ENCODE measurements around the gene ITGA2.

The ITGA2 gene

DNA sequence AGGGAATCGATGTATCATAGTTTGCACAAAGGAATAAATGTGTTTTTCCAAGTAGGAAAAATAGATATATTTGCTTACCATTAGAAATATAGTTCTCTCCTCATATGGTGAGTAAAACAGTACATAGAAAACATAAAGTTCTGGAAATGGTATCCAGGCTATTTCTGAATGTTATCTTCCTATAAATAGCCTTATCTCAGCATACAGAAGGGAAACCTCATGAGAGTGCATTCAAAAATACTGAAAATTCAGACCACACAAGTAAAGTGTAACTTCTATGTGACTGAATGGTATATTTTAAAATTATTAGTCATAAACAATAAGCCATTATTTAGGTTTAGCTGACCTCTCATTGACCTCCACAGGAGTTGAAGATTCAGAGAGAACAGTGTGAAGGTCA lies 76.9 kb downstream of the ITGA2 start:
- no peak for DNase-seq

DNA sequence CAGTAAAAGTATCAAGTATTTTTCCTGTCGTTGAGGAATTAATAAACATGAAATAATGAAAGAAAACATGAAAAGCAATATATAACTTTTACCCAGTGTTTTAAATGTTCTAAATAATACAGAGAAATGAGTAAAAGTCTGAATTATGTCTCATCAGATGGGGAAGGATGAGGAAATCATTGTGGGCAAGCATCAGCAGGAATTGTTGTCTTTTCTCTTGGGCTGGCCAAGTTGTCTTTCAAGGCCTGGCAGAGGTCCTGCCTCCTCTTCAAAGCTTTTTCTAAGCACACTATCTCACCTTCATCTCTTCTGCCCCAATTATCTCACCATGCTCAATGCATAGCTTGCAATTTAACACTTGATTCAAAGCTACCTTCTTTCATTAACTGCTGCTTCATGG lies 78.5 kb downstream of the ITGA2 start:
- no peak for DNase-seq

DNA sequence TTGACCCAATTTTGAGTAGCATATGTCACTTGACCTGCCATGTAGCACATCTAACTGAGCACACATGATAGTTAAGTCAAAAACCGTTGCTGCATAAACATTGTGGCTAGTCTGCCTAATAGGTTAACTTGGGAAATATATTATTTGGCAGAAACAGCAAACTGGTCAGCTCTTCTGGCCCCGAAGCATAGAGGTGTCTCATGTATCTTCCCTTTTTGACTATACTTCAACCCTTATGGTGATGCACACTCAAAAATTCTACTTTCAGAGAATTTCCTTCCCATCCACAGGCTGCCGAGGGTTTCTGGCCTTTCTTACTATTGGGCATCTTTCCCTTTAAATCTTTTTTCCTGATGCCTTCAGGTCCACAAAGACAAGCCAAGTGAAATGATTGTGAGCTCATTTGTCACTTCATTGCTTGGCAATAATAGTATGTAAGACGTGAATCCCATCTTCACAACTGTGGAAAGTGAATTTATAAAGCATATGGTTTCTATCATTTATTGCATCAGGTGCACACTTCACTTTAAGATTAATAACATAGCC lies 79.2 kb downstream of the ITGA2 start:
- DNase-seq, result no peak

DNA sequence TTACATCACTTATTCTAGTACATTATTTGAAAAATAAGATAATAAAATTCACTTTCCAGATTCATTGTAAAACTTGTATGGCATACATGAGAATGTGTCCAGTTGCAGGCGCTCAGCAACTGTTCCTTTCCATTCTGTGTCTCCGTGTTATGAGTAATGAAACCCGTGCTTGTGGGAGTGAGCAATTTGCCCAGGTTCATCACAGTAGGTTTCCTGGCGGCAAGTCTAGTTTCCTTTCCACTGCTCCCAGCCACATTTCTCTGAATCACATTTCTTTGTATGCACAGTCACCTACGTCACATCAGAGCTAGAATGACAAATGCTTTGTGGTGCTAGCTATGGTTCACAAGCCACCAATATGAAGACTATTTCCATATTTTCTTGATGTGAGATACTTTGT lies 80.5 kb downstream of the ITGA2 start:
- no peak for DNase-seq

DNA sequence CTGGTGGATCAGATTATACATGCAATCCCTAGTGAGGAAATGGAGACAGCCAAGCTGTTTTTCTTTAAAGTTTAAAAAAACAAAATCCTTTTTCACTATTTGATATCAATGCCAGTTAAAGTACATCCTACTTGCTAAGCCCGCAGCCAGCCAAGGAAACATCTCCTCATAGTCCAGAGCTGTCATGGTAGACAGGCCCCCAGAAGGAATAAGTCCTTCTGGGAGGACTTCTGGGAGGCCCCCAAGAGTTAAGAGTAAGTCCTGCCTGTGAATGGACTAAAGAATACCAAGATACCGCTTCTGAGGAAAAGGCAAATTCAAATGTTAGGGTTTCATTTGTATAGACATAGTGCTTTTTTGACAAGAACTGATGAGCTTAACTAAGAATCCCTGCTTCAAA lies 82.1 kb downstream of the ITGA2 start:
- no peak for DNase-seq

DNA sequence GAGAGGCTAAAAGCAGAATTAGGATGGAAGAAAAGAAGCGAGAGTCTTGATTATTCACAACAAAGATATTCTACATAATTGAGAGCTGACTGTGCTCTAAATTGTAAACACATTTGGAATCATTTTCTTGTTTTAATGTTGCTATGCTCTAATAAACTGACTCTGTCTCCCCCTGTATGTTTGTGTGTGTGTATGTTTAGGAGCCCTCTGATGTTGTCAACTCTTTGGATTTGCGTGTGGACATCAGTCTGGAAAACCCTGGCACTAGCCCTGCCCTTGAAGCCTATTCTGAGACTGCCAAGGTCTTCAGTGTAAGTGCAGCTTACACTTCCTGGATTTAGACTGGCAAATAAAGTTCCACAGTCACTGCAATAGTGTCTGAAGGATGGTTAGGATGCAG lies 82.6 kb downstream of the ITGA2 start:
- no peak for DNase-seq

DNA sequence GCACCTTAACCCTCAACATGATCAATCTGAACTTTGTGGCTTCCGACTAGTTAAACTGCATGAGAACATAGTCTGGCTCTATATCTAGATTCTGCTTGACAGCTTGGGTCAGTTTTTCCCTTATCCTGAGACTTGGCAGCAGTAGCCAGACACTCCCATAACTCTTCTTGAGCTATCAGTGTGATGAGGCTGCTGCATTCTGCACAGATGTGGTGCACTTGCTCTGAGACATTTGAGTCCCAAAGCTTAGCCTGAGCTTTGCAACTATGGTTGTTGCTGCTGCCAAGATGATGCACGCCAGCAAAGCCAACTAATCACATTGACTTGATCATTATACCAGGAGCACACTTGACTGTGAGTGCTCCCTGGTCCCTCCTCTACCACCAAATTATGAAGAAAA lies 84.2 kb downstream of the ITGA2 start:
- DNase-seq, result no peak

DNA sequence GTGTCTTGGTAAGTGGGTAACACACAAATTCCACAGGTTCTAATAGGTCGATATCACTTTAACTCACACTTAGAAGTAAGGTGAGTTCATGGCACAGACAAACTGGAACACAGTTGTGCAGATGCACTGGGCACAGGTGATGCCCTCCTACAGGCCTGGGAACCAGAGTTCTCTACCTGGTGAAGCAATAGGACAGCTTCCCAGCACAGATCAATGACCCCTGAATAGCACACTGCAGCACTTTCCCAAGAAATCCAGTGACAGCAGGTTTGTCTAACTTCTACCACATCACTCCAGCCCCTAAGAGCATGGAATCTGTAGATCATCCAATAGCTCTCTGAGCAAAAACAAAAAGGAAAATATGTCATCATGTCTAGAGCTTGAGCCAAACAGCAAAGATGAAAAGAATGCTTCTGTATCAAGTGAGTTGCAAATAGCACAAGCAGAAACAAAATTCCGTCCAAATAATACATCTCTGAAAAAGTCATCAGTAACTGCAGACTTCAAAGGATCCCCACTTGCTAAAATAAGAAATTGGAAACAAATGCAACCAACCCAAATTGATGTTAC lies 86.9 kb downstream of the ITGA2 start:
- DNase-seq, result no peak

DNA sequence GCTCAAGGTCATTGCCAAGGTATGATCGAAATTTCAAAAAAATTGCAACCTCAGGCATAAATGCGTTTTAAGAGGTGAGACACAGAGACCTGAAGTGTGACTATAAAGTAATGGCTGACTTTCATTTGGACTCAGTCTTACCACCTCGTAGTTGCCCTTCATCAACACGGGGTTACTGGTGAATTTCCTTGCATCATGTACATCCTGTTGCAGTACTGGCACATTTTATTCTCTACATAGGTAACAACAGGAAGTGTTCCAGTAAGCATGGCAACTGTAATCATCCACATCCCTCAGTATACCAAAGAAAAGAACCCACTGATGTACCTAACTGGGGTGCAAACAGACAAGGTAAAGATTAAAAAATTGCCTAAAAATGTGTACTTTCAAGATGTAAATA lies 91.1 kb downstream of the ITGA2 start:
- DNase-seq, result no peak

DNA sequence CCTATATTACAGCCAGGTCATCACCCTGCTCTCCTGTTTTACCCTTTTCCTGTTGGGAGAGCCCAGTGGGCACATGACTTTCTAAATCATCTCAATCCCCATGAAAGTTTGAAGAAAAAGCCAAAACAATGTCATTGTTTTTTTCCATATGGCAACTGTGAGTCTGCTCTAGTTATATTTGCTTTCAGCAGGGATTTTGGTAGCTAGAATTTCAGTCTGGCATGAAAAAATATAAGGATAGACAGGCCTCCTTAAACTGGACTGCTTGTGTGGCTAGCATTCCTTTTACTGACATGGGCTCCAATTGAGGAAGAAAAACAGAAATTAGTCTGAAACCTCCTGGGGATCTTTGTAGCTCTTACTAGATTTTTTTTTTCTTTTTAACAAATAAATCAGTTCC lies 94.8 kb downstream of the ITGA2 start:
- no peak for DNase-seq

DNA sequence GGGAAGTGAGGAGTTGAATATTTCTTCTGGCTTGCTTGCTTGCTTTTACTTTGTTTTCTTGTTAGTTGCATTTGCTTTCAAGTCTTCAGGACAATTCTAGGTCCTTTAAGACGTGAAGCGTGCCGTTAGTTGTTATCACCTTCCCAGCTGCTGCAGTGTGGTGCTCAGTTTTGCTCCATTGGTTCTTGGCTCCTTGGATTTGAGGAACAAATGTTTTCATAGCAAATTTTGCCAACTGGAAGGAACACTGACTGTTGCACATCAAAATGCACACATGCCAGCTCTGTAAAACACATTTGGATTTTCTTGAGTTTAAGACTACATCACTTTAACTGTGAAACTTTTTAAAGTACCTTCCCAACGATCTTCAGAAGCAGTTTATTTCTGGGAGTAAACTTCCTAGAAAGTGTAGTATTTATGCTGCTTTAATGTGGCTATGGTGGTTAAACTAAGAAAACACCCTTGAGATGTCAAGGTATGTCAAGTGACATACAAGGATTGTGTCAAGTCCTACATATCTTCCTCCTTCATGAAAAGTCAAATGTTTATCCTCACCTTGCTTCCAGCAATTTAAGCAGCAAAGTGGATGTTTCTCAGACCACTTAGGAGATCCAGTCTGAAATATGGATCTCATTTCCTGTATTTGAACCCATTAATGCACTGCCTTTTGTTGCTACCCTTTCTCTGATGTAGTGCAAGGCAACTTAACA lies 95.5 kb downstream of the ITGA2 start:
- DNase-seq, result no peak

DNA sequence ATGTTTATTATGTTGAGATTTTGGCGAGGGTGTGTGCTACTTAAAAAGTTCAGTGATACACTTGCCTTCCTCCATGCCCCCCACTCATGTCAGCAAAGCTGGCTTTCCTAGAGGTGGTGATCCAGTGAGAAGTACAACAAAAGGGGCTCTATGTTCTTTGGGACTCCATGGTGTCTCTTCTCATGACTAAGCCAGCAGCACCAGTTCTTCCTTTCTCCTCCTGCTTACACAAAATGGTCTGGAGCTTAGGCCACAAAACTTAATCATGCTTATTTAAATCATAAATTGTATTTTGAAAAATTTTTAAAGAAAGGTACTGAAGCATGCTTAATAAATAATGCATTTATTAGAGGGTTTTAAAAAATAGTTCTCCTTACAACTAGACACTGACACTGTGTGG lies 98.0 kb downstream of the ITGA2 start:
- DNase-seq, result no peak

DNA sequence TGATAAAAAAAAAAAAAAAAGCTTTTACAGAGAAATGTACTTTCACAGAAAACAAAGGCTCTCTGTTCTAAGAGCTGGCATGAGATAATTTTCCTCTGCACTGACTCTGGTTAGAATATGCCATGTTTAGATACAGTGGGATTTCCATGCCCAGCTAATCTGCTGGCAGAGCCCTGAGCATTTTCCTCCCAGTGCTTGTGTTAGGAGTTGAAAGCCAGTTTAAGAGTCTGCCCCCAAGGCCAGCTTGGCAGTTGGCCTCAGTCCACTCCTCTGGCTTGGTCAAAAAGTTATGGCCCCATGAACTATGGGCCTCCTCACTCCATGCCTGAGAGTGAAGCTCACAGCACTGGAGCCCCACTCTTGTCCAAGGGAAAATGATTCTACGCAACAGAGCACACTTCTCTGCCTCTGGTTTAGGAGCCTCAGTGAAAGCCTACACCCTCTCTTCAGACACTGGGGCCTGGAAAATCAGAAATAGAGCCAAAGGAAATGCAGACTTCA lies 98.5 kb downstream of the ITGA2 start:
- DNase-seq, result no peak

DNA sequence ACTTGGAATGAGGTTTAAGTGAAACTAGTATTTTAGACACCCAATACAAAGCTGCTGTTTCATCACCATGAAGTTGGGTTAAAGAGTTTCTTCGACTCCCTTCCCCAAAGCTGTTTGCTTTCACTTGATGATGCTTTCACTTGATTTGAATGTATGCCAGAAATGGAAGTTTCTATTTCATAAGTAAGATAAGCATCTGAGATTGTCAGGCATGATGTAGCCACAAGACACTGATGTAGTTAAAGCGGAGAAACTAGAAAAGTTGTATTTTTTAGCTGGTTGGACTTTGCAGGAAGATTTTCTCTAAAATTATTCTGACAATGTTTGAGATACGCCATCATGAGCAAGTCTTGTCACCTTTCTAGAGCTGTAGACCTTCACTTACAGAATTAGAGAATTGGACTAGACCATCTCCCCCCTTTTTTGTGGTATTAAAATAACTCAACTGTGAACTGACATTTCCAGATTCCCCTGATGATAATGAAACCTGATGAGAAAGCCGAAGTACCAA lies 100.4 kb downstream of the ITGA2 start:
- DNase-seq, result peak in 1 of 2 donors; percentile 25

DNA sequence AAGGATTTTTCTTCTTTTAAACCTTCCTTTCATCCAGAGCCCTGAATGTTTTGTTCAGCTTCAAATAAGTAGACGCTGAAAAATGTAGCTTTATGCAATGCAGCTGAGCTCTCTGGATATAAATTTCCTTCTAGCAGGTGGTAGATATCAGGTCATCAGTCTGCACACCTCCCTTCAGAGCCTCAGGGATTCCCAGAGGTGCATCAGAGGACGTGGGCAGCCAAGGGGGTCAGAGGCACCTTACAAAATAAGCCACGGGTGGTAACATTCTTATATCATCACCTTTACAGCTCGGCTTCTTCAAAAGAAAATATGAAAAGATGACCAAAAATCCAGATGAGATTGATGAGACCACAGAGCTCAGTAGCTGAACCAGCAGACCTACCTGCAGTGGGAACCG lies 101.1 kb downstream of the ITGA2 start:
- DNase-seq, result no peak

DNA sequence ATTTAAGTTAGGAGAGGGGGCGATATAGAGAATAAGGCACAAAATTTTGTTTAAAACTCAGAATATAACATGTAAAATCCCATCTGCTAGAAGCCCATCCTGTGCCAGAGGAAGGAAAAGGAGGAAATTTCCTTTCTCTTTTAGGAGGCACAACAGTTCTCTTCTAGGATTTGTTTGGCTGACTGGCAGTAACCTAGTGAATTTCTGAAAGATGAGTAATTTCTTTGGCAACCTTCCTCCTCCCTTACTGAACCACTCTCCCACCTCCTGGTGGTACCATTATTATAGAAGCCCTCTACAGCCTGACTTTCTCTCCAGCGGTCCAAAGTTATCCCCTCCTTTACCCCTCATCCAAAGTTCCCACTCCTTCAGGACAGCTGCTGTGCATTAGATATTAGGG lies 102.1 kb downstream of the ITGA2 start:
- DNase-seq, result no peak

DNA sequence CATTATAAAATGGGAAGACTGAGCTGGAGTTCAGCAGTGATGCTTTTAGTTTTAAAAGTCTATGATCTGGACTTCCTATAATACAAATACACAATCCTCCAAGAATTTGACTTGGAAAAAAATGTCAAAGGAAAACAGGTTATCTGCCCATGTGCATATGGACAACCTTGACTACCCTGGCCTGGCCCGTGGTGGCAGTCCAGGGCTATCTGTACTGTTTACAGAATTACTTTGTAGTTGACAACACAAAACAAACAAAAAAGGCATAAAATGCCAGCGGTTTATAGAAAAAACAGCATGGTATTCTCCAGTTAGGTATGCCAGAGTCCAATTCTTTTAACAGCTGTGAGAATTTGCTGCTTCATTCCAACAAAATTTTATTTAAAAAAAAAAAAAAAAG lies 103.1 kb downstream of the ITGA2 start:
- no peak for DNase-seq

DNA sequence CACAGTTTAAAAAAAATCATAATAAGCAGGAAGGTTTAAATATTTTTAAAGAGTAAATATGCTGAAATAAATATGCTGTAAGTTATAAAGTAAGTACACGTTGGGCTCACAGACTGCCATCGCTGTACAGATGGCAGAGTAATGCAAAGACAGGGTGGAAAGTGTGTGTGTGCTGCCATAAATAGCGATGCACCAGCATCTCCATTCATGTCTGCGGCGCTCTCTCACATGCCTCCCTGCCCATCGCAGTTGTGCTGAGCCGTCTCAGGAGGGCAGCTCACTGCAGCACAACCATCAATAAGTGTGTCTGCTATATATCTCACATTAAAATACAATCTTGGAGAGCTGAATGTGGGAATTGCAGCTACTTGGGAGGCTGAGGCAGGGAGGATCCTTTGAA lies 106.1 kb downstream of the ITGA2 start:
- DNase-seq, result no peak

DNA sequence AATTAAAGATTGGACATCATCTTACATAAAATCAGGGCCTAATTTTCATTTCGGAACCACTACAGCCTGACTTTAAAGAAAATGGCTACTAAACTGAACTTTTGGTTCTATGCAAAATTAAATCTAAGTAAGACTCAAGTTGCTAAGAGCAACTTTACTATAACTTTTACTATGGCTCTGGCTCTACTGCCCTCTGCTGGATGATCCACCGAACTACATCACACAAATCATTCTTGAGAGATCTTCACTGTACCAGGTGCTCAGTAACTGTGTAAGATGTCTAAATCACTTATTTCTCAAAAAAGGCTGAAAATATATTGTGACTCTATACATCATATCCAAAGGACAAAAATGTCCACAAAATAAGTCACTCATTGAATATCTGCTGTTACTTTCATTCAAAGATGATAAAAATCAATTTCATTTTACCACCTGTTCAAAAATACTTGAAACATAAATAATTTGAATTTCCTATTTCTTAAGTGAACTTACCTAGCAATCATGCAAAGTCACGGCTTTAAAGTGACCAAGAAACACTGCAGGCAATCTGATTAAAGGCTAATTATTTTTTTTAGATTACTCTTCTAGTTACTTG lies 106.9 kb downstream of the ITGA2 start:
- peak; percentile 34 to 74 for DNase-seq

DNA sequence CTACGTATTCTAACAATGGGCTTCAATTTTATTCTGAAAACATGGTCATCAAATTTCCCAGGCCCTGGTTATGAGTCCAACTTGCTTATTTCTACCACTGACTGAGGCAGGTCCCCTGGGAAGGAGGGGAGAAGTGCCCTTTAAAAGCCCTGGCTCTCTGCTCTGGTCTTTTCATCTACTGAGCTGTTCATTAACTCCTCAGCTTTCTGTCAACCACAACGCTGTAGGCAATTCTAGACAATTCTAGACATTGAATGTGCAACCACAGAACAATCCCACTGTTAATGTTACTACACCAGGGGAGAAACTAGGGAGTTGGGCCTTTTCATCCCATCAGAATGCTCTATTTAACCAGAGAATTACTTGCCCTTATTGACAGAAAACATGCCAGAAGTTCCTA lies 110.4 kb downstream of the ITGA2 start:
- no peak for DNase-seq

DNA sequence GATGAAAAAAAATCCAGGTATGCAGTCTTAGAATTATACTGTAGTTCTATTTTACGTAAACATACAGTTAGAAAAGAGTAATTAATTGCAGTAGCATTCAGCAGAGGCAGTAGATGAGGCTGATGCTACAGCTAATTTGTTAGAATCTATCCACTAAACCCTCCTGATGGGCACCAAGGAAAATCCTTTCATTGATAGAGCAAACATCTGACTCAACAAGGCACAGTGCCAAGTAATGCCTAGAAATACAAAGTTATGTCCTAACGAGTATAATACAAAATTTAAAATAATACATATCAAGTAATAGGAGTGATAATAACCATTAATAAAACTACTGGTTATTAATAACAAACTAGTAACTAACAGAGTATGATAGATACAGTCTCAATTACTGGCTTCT lies 111.5 kb downstream of the ITGA2 start:
- DNase-seq, result no peak

DNA sequence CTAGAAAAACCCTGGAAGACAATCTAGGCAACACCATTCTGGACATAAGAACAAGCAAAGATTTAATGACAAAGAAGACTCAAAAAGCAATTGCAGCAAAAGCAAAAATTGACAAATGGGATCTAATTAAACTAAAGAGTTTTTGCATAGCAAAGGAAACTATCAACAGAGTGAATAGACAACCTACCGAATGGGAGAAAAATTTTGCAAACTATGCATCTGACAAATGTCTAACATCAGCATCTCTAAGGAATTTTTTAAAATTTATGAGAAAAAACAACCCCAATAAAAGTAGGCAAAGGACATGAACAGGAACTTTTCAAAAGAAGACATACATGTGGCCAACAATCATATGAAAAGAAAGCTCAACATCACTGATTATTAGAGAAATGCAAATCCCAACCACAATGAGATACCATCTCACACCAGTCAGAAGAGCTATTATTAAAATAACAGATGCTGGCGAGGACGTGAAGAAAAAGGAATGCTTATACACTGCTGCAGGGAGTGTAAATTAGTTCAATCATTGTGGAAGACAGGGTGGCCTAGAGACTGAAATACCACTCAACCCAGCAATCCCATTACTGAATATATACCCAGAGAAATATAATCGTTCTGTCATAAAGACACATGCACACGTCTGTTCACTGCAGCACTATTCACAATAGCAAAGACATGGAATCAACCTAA lies 116.6 kb downstream of the ITGA2 start:
- DNase-seq, result no peak

DNA sequence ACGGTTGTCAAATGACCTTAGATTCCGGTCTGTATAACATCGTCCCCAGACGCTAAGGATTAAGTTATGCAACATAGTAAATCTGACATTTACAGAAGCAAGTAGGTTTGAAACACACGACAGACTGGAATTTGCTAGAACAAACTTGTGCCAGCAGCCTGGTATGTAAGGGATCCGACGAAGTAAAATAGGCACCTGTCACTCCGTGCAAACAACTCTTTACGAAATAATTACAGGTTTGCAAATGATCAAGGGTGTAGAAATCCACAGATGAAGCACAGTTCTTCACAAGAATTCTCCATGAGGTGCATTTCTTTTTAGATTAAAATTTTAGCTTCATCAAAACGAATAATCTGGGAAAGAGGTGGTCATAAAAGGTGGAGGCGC lies 119.9 kb downstream of the ITGA2 start:
- DNase-seq, result peak in 1 of 2 donors; percentile 14
